Measurements from ENCODE around the gene BMP2K.

BMP2K gene

DNA sequence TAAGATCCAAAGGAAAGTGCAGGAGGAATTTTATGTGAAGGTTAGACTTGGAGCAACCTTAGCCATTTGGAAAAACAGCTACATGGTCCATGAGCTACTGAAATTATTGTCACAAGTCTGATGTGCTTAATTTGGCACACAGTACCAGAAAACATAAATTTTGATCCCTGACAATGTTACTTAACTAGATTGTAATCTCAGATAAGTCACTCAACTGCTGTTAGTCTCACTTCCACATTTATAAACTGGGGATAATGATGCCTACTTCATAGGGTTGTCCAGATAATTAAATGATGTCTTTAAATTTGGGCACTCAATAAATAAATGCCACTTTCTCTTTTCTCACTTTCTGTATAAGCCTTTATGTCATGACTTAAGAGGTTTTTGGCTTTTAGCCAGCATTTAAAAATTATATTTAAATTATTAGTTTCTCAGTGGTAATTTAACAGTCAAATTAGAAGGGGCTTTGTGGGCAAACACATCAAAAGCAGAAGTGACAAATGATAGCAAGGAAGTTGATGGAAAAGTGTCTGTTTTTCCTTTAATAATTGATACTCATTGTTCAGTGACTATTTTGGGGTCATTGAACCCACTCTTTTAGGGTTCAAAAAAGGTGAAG, 104.8 kb downstream of the BMP2K start:
- no peak for ATAC-seq
- TF ChIP-seq PPARA (CRISPR knock-in tag; IDR thresholded peaks at IDR 0.05; ENCODE audit: borderline replicate concordance) (no peak), RARB (CRISPR knock-in tag; IDR thresholded peaks at IDR 0.05) (no peak), ZNF8 (CRISPR knock-in tag; IDR thresholded peaks at IDR 0.05) (no peak), TCF4 (CRISPR knock-in tag; IDR thresholded peaks at IDR 0.05; ENCODE audit: borderline replicate concordance) (no peak), ESRRG (CRISPR knock-in tag; IDR thresholded peaks at IDR 0.05) (no peak), ZNF70 (CRISPR knock-in tag; IDR thresholded peaks at IDR 0.05) (no peak), ARNTL (CRISPR knock-in tag; IDR thresholded peaks at IDR 0.05; ENCODE audit: borderline replicate concordance, low read depth) (no peak), BACH2 (CRISPR knock-in tag; IDR thresholded peaks at IDR 0.05; ENCODE audit: borderline replicate concordance) (no peak), ZFP30 (CRISPR knock-in tag; IDR thresholded peaks at IDR 0.05) (no peak), ISL1 (CRISPR knock-in tag; IDR thresholded peaks at IDR 0.05) (no peak), SNAI2 (CRISPR knock-in tag; IDR thresholded peaks at IDR 0.05) (no peak), ZFP3 (CRISPR knock-in tag; IDR thresholded peaks at IDR 0.05) (no peak)
- TF ChIP-seq, protein P1, sequence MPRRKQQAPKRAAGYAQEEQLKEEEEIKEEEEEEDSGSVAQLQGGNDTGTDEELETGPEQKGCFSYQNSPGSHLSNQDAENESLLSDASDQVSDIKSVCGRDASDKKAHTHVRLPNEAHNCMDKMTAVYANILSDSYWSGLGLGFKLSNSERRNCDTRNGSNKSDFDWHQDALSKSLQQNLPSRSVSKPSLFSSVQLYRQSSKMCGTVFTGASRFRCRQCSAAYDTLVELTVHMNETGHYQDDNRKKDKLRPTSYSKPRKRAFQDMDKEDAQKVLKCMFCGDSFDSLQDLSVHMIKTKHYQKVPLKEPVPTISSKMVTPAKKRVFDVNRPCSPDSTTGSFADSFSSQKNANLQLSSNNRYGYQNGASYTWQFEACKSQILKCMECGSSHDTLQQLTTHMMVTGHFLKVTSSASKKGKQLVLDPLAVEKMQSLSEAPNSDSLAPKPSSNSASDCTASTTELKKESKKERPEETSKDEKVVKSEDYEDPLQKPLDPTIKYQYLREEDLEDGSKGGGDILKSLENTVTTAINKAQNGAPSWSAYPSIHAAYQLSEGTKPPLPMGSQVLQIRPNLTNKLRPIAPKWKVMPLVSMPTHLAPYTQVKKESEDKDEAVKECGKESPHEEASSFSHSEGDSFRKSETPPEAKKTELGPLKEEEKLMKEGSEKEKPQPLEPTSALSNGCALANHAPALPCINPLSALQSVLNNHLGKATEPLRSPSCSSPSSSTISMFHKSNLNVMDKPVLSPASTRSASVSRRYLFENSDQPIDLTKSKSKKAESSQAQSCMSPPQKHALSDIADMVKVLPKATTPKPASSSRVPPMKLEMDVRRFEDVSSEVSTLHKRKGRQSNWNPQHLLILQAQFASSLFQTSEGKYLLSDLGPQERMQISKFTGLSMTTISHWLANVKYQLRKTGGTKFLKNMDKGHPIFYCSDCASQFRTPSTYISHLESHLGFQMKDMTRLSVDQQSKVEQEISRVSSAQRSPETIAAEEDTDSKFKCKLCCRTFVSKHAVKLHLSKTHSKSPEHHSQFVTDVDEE (CRISPR knock-in tag; IDR thresholded peaks at IDR 0.05) = no peak
- TF ChIP-seq, protein P2, sequence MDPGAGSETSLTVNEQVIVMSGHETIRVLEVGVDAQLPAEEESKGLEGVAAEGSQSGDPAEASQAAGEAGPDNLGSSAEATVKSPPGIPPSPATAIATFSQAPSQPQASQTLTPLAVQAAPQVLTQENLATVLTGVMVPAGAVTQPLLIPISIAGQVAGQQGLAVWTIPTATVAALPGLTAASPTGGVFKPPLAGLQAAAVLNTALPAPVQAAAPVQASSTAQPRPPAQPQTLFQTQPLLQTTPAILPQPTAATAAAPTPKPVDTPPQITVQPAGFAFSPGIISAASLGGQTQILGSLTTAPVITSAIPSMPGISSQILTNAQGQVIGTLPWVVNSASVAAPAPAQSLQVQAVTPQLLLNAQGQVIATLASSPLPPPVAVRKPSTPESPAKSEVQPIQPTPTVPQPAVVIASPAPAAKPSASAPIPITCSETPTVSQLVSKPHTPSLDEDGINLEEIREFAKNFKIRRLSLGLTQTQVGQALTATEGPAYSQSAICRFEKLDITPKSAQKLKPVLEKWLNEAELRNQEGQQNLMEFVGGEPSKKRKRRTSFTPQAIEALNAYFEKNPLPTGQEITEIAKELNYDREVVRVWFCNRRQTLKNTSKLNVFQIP (CRISPR knock-in tag; IDR thresholded peaks at IDR 0.05; ENCODE audit: borderline replicate concordance, low read depth) = no peak
- TF ChIP-seq, protein P3, sequence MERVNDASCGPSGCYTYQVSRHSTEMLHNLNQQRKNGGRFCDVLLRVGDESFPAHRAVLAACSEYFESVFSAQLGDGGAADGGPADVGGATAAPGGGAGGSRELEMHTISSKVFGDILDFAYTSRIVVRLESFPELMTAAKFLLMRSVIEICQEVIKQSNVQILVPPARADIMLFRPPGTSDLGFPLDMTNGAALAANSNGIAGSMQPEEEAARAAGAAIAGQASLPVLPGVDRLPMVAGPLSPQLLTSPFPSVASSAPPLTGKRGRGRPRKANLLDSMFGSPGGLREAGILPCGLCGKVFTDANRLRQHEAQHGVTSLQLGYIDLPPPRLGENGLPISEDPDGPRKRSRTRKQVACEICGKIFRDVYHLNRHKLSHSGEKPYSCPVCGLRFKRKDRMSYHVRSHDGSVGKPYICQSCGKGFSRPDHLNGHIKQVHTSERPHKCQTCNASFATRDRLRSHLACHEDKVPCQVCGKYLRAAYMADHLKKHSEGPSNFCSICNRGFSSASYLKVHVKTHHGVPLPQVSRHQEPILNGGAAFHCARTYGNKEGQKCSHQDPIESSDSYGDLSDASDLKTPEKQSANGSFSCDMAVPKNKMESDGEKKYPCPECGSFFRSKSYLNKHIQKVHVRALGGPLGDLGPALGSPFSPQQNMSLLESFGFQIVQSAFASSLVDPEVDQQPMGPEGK (CRISPR knock-in tag; IDR thresholded peaks at IDR 0.05; ENCODE audit: borderline replicate concordance) = no peak

DNA sequence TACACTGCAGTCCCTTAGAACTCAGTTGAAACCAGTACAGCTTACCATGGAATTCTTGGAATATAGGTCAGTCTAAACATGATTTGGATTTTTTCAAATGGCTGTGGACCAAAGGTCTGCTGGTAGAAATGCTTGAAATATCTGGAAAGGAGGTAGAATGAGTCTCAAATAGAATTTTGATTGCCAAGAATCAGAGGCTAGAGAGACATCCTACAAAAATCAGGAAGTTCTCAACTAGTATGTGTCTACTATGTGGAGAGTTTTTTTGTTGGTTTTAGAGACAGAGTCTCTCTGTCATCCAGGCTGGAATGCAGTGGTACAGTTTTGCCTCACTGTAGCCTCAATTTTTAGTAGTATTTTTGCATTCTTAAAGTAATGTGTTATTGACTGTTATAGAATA, 109.4 kb downstream of the BMP2K start:
- ATAC-seq = no peak
- TF ChIP-seq ZNF565 (CRISPR knock-in tag; conservative IDR thresholded peaks at IDR 0.05; ENCODE audit: low read depth) (no peak), PPARA (CRISPR knock-in tag; IDR thresholded peaks at IDR 0.05; ENCODE audit: borderline replicate concordance) (no peak), TOX (CRISPR knock-in tag; IDR thresholded peaks at IDR 0.05; ENCODE audit: borderline replicate concordance) (no peak), ZFP30 (CRISPR knock-in tag; IDR thresholded peaks at IDR 0.05) (no peak), ISL1 (CRISPR knock-in tag; IDR thresholded peaks at IDR 0.05) (no peak), OSR1 (CRISPR knock-in tag; IDR thresholded peaks at IDR 0.05) (no peak), ZNF8 (CRISPR knock-in tag; IDR thresholded peaks at IDR 0.05) (no peak)
- TF ChIP-seq, protein P1 (CRISPR knock-in tag; IDR thresholded peaks at IDR 0.05) = no peak

DNA sequence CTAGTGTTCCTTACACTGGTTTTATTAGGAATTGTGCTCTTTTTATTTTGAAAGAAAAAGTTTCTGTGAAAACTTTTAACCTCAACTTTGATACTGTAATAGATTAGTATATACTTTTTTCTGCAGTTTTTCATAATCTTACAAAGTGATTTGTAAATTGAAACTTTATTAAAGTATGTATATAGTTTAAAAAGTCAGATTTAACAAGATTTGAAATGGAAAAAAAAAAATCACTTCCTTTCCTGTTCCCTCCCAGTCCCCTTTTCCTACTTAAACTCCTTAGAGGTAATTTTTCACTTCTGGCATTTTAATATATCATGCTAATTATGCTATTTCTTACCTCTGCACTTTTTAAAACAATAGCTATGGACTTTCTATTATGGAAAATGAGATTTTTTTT, 113.8 kb downstream of the BMP2K start:
- ATAC-seq = no peak
- TF ChIP-seq PPARA (CRISPR knock-in tag; IDR thresholded peaks at IDR 0.05; ENCODE audit: borderline replicate concordance) = no peak
- TF ChIP-seq, protein P2 (CRISPR knock-in tag; IDR thresholded peaks at IDR 0.05; ENCODE audit: borderline replicate concordance, low read depth) = no peak
- TF ChIP-seq RARB (CRISPR knock-in tag; IDR thresholded peaks at IDR 0.05) = no peak
- TF ChIP-seq, protein P4, sequence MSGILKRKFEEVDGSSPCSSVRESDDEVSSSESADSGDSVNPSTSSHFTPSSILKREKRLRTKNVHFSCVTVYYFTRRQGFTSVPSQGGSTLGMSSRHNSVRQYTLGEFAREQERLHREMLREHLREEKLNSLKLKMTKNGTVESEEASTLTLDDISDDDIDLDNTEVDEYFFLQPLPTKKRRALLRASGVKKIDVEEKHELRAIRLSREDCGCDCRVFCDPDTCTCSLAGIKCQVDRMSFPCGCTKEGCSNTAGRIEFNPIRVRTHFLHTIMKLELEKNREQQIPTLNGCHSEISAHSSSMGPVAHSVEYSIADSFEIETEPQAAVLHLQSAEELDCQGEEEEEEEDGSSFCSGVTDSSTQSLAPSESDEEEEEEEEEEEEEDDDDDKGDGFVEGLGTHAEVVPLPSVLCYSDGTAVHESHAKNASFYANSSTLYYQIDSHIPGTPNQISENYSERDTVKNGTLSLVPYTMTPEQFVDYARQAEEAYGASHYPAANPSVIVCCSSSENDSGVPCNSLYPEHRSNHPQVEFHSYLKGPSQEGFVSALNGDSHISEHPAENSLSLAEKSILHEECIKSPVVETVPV (CRISPR knock-in tag; IDR thresholded peaks at IDR 0.05) = no peak
- TF ChIP-seq ZC3H10 (CRISPR knock-in tag; IDR thresholded peaks at IDR 0.05) = no peak
- TF ChIP-seq ISL1 (CRISPR knock-in tag; IDR thresholded peaks at IDR 0.05) = no peak
- TF ChIP-seq, protein P3 (CRISPR knock-in tag; IDR thresholded peaks at IDR 0.05; ENCODE audit: borderline replicate concordance) = no peak
- TF ChIP-seq TCF4 (CRISPR knock-in tag; IDR thresholded peaks at IDR 0.05; ENCODE audit: borderline replicate concordance) = no peak
- TF ChIP-seq ZNF565 (CRISPR knock-in tag; conservative IDR thresholded peaks at IDR 0.05; ENCODE audit: low read depth) = no peak
- TF ChIP-seq ARNTL (CRISPR knock-in tag; IDR thresholded peaks at IDR 0.05; ENCODE audit: borderline replicate concordance, low read depth) = no peak
- no peak for TF ChIP-seq BACH2 (CRISPR knock-in tag; IDR thresholded peaks at IDR 0.05; ENCODE audit: borderline replicate concordance)
- no peak for TF ChIP-seq GLIS3 (CRISPR knock-in tag; IDR thresholded peaks at IDR 0.05)
- TF ChIP-seq OSR1 (CRISPR knock-in tag; IDR thresholded peaks at IDR 0.05) = no peak
- no peak for TF ChIP-seq TOX (CRISPR knock-in tag; IDR thresholded peaks at IDR 0.05; ENCODE audit: borderline replicate concordance)
- no peak for TF ChIP-seq ZFP30 (CRISPR knock-in tag; IDR thresholded peaks at IDR 0.05)
- no peak for TF ChIP-seq SNAI2 (CRISPR knock-in tag; IDR thresholded peaks at IDR 0.05)

Measured in SK-N-SH treated with all-trans-retinoic acid at 6 μM for 48 hours (cell line).